ENCODE results near the gene GALNT18. TPM values are rescaled to one million over a fixed set of nuclear protein-coding genes. Genes with fewer than 3 reads are reported as not detected.

GALNT18 gene
- total RNA-seq, 1 donor from 2014 or later = 11.7 TPM

- peaks cover 29% of the 10 kb centered on the region for H3K4me1 Mint-ChIP-seq (ENCODE audit: unreplicated experiment)
- H3K4me3 Mint-ChIP-seq = peak overlapping the region; percentile 25
- no peak for DNase-seq (ENCODE audit: extremely low spot score, unreplicated experiment)
- H3K9me3 Mint-ChIP-seq = no peaks in the 10 kb centered on the region
- no peaks in the 10 kb centered on the region for H3K36me3 Mint-ChIP-seq
- peak overlapping the region; percentile 46 for H3K27ac Mint-ChIP-seq
- TF ChIP-seq CTCF (conservative IDR thresholded peaks at IDR 0.05) = no peak
- peaks cover 19% of the 10 kb centered on the region for H3K27me3 Mint-ChIP-seq
These were observed 160.3 kb downstream of the GALNT18 start for GRCh38 chr11:11461473-11461872.

- Mint-ChIP-seq H3K27ac (no peak overlapping the region), H3K27me3 (peaks cover 24% of the 10 kb centered on the region), H3K36me3 (no peaks in the 10 kb centered on the region), H3K4me1 (ENCODE audit: unreplicated experiment) (peaks cover 25% of the 10 kb centered on the region), H3K4me3 (no peak overlapping the region), H3K9me3 (no peaks in the 10 kb centered on the region)
- DNase-seq (ENCODE audit: extremely low spot score, unreplicated experiment) = no peak
- no peak for TF ChIP-seq CTCF (conservative IDR thresholded peaks at IDR 0.05)
These were observed 162.2 kb downstream of the GALNT18 start for GRCh38 chr11:11459578-11459977.

DNA sequence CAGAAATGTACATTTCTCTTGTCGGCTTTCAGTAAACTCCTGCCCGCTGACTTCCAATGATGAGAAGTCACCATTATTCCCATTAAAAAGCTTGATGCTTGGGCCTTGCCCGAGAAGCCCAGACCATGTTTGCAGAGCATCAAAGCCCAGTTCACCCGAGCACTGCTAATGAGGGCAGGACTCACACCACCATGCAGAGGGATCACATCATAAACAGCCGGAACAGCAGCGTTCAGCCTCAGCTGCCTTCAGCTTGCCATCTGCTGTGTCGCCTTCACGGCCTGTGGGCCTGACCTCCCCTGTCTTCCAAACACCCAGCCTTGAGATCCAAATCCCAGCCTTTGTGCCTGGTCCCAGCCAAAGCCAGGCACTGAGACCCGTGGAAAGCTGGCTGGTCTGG, 163.3 kb downstream of the GALNT18 start:
- no peaks in the 10 kb centered on the region for H3K9me3 Mint-ChIP-seq
- TF ChIP-seq CTCF (conservative IDR thresholded peaks at IDR 0.05) = no peak

DNA sequence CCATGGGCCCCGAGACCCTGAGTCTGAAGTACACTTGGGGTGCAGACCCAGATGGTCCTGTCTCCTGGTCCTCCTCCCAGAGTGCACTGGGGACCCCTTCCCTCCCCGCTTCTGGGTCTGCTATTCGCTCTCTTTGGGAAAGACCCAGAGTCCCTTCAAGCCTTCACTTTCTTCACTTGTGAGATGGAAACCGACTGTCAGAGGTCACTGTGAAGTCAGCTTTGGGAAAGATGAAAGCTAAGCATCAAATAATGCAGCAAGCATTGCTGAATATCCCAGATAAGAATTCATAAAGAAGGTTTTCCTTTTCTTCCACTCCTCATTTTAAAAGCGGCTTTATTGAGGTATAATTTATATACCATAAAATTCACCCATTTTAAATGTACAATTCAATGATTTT, 163.8 kb downstream of the GALNT18 start:
- Mint-ChIP-seq H3K27ac (no peak overlapping the region), H3K27me3 (peaks cover 26% of the 10 kb centered on the region), H3K4me1 (ENCODE audit: unreplicated experiment) (peaks cover 15% of the 10 kb centered on the region), H3K36me3 (no peaks in the 10 kb centered on the region), H3K4me3 (no peak overlapping the region), H3K9me3 (no peaks in the 10 kb centered on the region)
- TF ChIP-seq CTCF (conservative IDR thresholded peaks at IDR 0.05) = no peak
- DNase-seq (ENCODE audit: extremely low spot score, unreplicated experiment) = no peak

More for the DNA sequence above, 163.3 kb downstream of the GALNT18 start:
- Mint-ChIP-seq H3K27me3 (peaks cover 27% of the 10 kb centered on the region), H3K27ac (no peak overlapping the region), H3K4me1 (ENCODE audit: unreplicated experiment) (peaks cover 20% of the 10 kb centered on the region), H3K4me3 (no peak overlapping the region), H3K36me3 (no peaks in the 10 kb centered on the region)
- no peak for DNase-seq (ENCODE audit: extremely low spot score, unreplicated experiment)

DNA sequence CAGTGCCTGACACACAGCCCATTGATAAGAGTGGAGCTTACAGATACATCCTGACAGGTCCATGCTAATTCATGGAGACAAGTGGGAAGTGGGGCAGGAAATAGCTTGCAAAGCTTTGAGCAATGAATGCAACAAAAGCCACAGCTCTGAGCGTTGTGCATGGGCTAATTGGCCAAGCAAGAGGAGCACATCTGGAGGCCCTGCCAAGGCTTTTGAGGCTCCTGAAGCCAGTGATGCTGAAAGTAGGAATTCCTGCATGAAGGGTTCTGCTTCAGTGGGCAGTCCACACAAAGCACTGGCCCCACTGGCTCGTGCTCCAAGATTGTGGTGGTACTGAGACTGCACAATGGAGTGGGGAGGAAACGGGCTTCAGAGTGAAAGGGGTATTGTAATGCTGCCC, 164.9 kb downstream of the GALNT18 start:
- H3K27me3 Mint-ChIP-seq = peaks cover 24% of the 10 kb centered on the region

More for the DNA sequence above, 164.9 kb downstream of the GALNT18 start:
- no peak for DNase-seq (ENCODE audit: extremely low spot score, unreplicated experiment)
- H3K36me3 Mint-ChIP-seq = no peaks in the 10 kb centered on the region
- no peak for TF ChIP-seq CTCF (conservative IDR thresholded peaks at IDR 0.05)
- H3K4me1 Mint-ChIP-seq (ENCODE audit: unreplicated experiment) = peaks cover 12% of the 10 kb centered on the region
- H3K9me3 Mint-ChIP-seq = no peaks in the 10 kb centered on the region
- no peak overlapping the region for H3K27ac Mint-ChIP-seq
- no peak overlapping the region for H3K4me3 Mint-ChIP-seq

Measured in type B pancreatic cell (in vitro differentiated cells).